Bronchial epithelial cell (primary cell): ENCODE measurements around the gene RYR2. TPM values are rescaled to one million over a fixed set of nuclear protein-coding genes. Genes with fewer than 3 reads are reported as not detected.

Experiments
- DNase-seq: peaks from one replicate; pipeline ENCODE4 v3.0.0-alpha.2; 2010; ENCODE audit warnings: low read depth
- FAIRE-seq: peaks from 2 replicates; lab custom pipeline; 2011; peaks lifted over from hg19 to GRCh38; lab: Jason Lieb, UNC
- H3K27me3 ChIP-seq: 2 replicates; pipeline ENCODE4 v1.5.1; 2011; ENCODE audit warnings: low read length; ENCODE audit not compliant: control insufficient read depth, insufficient read depth
- H3K36me3 ChIP-seq: 2 replicates; pipeline ENCODE4 v1.5.1; 2011; ENCODE audit warnings: low read length; ENCODE audit not compliant: control insufficient read depth, insufficient read depth
- H3K4me3 ChIP-seq: 2 replicates; pipeline ENCODE4 v1.5.1; 2011; ENCODE audit warnings: mild to moderate bottlenecking, low read depth, low read length, control low read depth
- total RNA-seq: library from RNA; depleted of rRNA; stranded (reverse); fragments of >200 nt; gene quantifications from 2 replicates; pipeline ENCODE4 v1.2.1, GENCODE V29; 2014
- TF ChIP-seq, protein P1 (sequence below): IDR thresholded peaks from 2 replicates; pipeline ENCODE4 v1.5.1; 2011; ENCODE audit warnings: mild to moderate bottlenecking, moderate library complexity, low read length, control low read depth, inconsistent platforms; ENCODE audit not compliant: insufficient read depth, severe bottlenecking

The RYR2 gene
- total RNA-seq, 1 donor from 2014 or later, result not detected

DNA sequence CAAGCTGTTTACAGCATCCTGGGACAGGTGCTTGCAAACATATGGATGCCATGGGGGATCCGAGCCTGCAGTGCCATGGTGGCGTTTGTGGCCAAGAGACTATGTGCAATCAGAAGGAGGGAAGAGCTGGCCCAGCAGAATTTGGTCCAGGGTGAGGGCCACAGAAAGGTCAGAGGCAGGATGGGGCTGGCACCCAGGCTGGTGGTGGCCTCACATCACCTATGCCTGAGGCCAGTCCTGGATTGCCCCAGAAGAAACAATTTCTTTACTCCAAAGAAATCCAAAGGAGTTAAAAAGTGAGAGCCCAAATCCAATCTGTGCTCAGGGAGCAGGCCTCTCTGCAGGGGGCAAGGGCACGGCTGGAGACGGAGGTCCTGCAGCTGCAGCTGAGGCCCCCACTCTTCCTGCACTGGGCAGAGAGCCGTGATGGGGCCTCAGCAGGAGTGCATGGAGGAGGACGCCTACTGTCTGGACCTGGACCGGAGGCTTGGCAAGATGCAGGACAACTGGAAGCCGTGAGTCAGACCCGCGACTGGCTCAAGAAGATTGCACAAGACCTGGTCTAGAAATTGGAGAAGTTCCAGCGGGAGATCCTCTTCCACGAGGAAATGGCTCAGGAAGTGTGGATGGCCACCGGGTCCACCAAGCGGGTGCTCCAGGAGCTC is 163.5 kb downstream of the RYR2 start:
- Histone ChIP-seq H3K4me3 (no peak overlapping the region), H3K36me3 (no peaks in the 10 kb centered on the region), H3K27me3 (no peaks in the 10 kb centered on the region)
- TF ChIP-seq, protein P1, sequence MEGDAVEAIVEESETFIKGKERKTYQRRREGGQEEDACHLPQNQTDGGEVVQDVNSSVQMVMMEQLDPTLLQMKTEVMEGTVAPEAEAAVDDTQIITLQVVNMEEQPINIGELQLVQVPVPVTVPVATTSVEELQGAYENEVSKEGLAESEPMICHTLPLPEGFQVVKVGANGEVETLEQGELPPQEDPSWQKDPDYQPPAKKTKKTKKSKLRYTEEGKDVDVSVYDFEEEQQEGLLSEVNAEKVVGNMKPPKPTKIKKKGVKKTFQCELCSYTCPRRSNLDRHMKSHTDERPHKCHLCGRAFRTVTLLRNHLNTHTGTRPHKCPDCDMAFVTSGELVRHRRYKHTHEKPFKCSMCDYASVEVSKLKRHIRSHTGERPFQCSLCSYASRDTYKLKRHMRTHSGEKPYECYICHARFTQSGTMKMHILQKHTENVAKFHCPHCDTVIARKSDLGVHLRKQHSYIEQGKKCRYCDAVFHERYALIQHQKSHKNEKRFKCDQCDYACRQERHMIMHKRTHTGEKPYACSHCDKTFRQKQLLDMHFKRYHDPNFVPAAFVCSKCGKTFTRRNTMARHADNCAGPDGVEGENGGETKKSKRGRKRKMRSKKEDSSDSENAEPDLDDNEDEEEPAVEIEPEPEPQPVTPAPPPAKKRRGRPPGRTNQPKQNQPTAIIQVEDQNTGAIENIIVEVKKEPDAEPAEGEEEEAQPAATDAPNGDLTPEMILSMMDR, result no peak
- DNase-seq (no peak), FAIRE-seq (no peak)

DNA sequence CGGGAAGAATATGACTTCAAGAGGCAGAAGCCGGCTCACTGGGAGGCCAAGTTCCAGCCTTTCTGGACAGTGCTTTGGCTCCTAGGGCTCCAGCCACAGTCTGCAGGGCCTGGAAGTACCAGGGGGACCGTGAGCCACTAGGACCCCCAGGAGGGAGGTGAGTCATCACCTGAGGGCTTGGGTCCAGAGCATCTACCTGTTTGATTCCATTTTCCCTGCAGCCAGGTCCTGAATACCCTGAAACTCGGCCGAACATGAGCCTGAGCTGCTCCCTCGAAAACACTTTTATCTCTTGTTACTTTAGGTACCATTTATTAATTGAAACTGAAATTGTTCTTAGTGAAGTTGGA is 164.1 kb downstream of the RYR2 start:
- Histone ChIP-seq H3K36me3 (no peaks in the 10 kb centered on the region), H3K27me3 (no peaks in the 10 kb centered on the region), H3K4me3 (no peak overlapping the region)
- TF ChIP-seq, protein P1, result no peak
- FAIRE-seq (no peak), DNase-seq (no peak)

DNA sequence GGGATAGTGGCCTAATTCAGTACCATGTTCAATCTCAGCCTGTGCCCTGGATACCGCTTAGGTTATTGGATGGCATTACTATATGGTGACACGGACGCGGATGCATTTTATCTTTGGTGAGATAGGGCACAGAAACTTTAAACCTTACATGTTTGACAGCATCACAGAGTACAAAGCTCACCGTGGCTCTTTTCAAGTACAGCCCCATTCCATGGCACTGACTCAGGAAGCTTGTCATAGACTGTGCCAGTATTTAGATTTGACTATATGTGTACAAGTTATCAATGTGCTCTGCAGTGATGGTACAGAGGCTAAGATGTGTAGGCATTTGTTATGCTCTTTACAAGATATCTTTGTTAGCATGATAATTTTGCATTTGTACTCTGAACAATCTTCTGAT is 169.0 kb downstream of the RYR2 start:
- DNase-seq (no peak), FAIRE-seq (no peak)
- H3K27me3 ChIP-seq, result no peaks in the 10 kb centered on the region
- TF ChIP-seq, protein P1, result no peak
- no peaks in the 10 kb centered on the region for H3K36me3 ChIP-seq
- H3K4me3 ChIP-seq, result no peak overlapping the region

DNA sequence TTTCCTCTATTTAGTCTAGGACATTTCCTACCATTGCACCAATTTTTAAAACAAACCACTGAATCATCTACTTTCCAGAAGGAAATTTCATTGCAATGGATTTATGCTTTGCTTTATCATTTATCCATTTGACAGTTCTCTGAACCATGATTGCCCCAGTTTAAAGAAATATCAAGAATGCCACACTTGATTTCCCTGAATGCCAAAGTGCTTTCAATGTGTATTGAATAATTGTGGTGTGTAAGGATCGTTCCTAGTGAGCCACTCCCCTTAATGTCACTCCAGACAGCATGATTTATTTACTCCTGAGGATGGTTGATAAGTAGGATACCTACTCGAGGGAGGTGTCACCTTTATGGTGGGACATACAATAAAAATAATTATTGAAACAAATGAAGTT is 169.6 kb downstream of the RYR2 start:
- H3K36me3 ChIP-seq, result no peaks in the 10 kb centered on the region
- no peak overlapping the region for H3K4me3 ChIP-seq
- DNase-seq (no peak), FAIRE-seq (no peak)
- no peaks in the 10 kb centered on the region for H3K27me3 ChIP-seq
- TF ChIP-seq, protein P1, result no peak

DNA sequence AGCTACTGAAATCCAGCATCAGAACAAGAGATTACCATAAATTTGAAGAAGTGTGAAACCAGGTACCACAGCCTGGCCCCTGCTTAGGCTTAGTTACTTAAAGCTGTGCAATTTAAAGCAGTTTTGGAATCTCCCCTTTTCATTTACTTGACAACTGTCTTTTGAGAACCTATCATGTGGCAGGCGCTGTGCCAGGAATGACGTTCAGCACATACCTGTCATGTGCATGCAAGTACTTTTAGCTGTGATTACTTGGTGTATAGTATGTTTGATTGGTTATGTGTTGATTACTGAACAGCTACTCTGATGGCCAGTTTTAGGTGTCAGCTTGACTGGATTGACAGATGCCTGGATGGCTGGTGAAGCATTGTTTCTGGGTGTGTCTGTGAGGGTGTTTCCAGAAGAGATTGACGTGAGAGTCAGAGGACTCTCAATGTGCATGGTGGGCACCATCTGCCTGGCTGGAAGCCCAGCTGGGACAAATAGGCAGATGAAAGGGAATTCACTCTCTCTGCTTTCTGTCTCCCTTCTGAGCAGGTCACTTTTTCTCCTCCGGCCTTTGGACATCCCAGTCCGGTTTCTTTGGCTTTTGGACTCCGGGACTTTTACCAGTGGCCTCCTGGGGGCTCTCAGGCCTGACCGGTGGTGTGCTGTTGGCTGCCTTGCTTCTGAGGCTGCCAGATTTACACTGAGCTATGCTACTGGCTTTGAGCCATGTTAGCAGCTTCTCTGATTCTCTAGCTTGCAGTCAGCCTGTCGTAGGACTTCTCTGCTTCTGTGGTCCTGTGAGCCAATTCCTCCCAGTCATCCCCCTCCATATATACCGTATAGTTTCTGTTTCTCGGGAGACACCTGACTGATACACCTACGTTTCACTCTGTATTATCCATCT is 178.0 kb downstream of the RYR2 start:
- H3K27me3 ChIP-seq, result no peaks in the 10 kb centered on the region
- no peak overlapping the region for H3K4me3 ChIP-seq
- FAIRE-seq (no peak), DNase-seq (no peak)
- TF ChIP-seq, protein P1, result no peak
- no peaks in the 10 kb centered on the region for H3K36me3 ChIP-seq
